H1 (cell line): Measurements from ENCODE around the gene SLC66A2. TPM values are rescaled to one million over a fixed set of nuclear protein-coding genes. Genes with fewer than 3 reads are reported as not detected.

Experiments
- CEBPB ChIP-seq: IDR thresholded peaks from 2 replicates; pipeline ENCODE4 v1.6.1; 2012; ENCODE audit warnings: low read depth, low read length
- CHD7 ChIP-seq: fragments of 300-600 bp; sonication (generic); IDR thresholded peaks from 2 replicates; pipeline ENCODE4 v1.7.1; 2012; ENCODE audit warnings: low read length, moderate library complexity, mild to moderate bottlenecking, inconsistent platforms; ENCODE audit not compliant: insufficient replicate concordance
- FOSL1 ChIP-seq: IDR thresholded peaks from 2 replicates; pipeline ENCODE4 v1.6.1; 2011; ENCODE audit warnings: mild to moderate bottlenecking, low read depth, low read length, moderate library complexity; ENCODE audit not compliant: insufficient read depth
- KDM1A ChIP-seq: fragments of 200-600, 300-600 bp; sonication (generic); IDR thresholded peaks from 2 replicates; pipeline ENCODE4 v1.7.1; 2016; ENCODE audit warnings: mild to moderate bottlenecking, low read length, borderline replicate concordance
- NANOG ChIP-seq: IDR thresholded peaks from 2 replicates; pipeline ENCODE4 v1.6.1; 2011; ENCODE audit warnings: low read length, low read depth, mild to moderate bottlenecking, inconsistent platforms; ENCODE audit not compliant: insufficient read depth, poor library complexity, severe bottlenecking
- NRF1 ChIP-seq: IDR thresholded peaks from 2 replicates; pipeline ENCODE4 v1.6.1; 2011; ENCODE audit warnings: mild to moderate bottlenecking, low read depth, low read length, improper control_type of control experiment
- SRF ChIP-seq: IDR thresholded peaks from 2 replicates; pipeline ENCODE4 v1.6.1; 2011; ENCODE audit warnings: mild to moderate bottlenecking, low read depth, low read length, moderate library complexity
- SUZ12 ChIP-seq: fragments of 200-600 bp; sonication (generic); IDR thresholded peaks from 2 replicates; pipeline ENCODE4 v1.6.1; 2012; ENCODE audit warnings: mild to moderate bottlenecking, inconsistent platforms, low read length, moderate library complexity, mixed read lengths
- TAF7 ChIP-seq: optimal IDR thresholded peaks from 2 replicates; pipeline ENCODE3; 2011; ENCODE audit warnings: low read depth, mild to moderate bottlenecking, inconsistent platforms, low read length, moderate library complexity, borderline replicate concordance
- polyA plus RNA-seq, 7 experiments: library from polyadenylated mRNA; depleted of rRNA in 3 of 7; stranded (reverse) in 5 of 7; unstranded in 2 of 7; fragments of >200 nt in 5 of 7; fragments of 200-250 nt in 2 of 7; gene quantifications; 1 replicate in 5 of 7; 2 replicates in 1 of 7; 4 replicates in 1 of 7; pipeline versions ENCODE4 v1.2.1 to v1.2.3, GENCODE V29; 2011 to 2013; ENCODE audit warnings: missing spikeins in 2 of 7, mixed read lengths in 2 of 7
- total RNA-seq: library from RNA; stranded (reverse); fragmentation: NEBNext Ultra II Directional; extraction: Animal tissue kit (Norgen Biotek cat#: 25700); gene quantifications from 2 replicates; pipeline ENCODE4 v1.2.1, GENCODE V29; 2021

Gene SLC66A2
- total and polyA plus RNA-seq, 2 of the 8 experiments (the other 6 are each of a cell fraction or from before 2014, with no cell fraction given): 15.0 to 18.9 TPM

DNA sequence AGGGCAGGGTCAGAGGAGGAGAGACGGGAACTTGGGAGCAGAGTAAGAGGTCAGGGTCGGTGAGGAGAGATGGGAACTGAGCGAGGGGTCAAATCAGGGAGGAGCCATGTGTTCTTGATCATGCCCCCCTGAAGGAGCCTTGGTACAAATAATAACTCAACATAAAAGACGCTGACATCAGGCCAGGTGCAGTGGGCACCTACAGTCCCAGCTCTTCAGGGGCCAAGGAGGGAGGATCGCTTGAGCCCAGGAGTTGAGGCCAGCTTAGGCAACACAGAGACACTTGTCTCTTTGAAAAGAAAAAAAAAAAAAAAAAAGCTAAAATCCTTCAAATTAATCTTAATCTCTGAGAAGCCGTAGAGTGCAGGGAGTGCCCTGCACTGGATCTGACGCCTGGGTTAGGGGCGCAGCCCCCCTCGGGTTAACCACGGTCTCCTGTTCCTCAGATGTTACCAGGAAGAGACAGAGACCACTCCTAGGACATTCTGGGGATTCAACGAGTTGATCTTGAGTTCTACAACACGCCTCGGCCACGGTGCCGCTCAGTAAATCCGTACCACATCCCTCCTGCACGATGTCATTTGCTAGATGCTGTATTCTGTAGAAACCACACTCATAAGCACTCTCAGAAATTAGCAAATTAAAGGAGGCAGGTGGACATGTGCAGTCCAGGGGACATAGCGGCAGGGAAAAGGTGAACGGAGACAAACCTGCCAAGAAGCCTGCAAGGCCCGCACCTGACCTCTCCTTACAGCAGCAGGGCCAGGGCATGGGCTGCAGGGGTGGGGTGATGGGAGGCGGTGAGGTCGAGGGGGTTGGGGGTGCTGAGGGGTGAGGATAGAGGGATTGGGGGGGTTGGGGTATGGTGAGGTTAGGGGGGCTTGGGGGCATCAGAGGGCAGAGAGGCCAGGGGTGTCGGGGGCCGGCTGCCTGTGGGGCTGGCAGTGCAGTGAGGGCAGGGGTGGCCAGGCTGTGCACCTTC, 29.2 kb downstream of the SLC66A2 start (continued):
- TF ChIP-seq CHD7: no peak
- no peak for TF ChIP-seq FOSL1
- TF ChIP-seq KDM1A: no peak
- TF ChIP-seq CEBPB: no peak
- no peak for TF ChIP-seq SRF
- TF ChIP-seq SUZ12: no peak
- TF ChIP-seq NANOG: no peak
- TF ChIP-seq NRF1: no peak
- TF ChIP-seq TAF7: no peak
